AG08395 (cell line): ENCODE data around the gene RASD1.

Source experiments
- DNase-seq: peaks from one replicate; pipeline ENCODE4 v3.0.0; 2012; ENCODE audit warnings: mixed read lengths, low spot score

Gene RASD1

GRCh38 chr17:17527534-17527933 is 31.3 kb upstream of the RASD1 start:
- no peak for DNase-seq

GRCh38 chr17:17526369-17526768 is 30.2 kb upstream of the RASD1 start:
- no peak for DNase-seq

GRCh38 chr17:17525956-17526355 is 29.8 kb upstream of the RASD1 start:
- DNase-seq, result no peak

GRCh38 chr17:17525311-17525710 is 29.1 kb upstream of the RASD1 start:
- DNase-seq, result no peak

- no peak for DNase-seq
These were observed 27.7 kb upstream of the RASD1 start for GRCh38 chr17:17523731-17524490.

- no peak for DNase-seq
These were observed 27.0 kb upstream of the RASD1 start for GRCh38 chr17:17523001-17523730.

- no peak for DNase-seq
These were observed 24.5 kb upstream of the RASD1 start for GRCh38 chr17:17520599-17521232.

GRCh38 chr17:17519886-17520285 is 23.7 kb upstream of the RASD1 start:
- DNase-seq, result no peak

GRCh38 chr17:17518951-17519350 is 22.8 kb upstream of the RASD1 start:
- no peak for DNase-seq

GRCh38 chr17:17518014-17518413 is 21.8 kb upstream of the RASD1 start:
- DNase-seq, result no peak

GRCh38 chr17:17516941-17517720 is 20.9 kb upstream of the RASD1 start:
- DNase-seq, result no peak

GRCh38 chr17:17515934-17516930 is 20.0 kb upstream of the RASD1 start:
- DNase-seq, result peak; percentile 62

GRCh38 chr17:17514993-17515933 is 19.1 kb upstream of the RASD1 start:
- peak; percentile 49 for DNase-seq

- DNase-seq, result no peak
These were observed 18.3 kb upstream of the RASD1 start for GRCh38 chr17:17514361-17514992.

GRCh38 chr17:17513626-17514025 is 17.4 kb upstream of the RASD1 start:
- no peak for DNase-seq

- DNase-seq, result no peak
These were observed 16.7 kb upstream of the RASD1 start for GRCh38 chr17:17512866-17513265.

- peak; percentile 94 for DNase-seq
These were observed 16.0 kb upstream of the RASD1 start for GRCh38 chr17:17511881-17512858.

GRCh38 chr17:17511293-17511741 is 15.1 kb upstream of the RASD1 start:
- no peak for DNase-seq
